Stimulated activated CD8-positive, alpha-beta memory T cell treated with anti-CD3 and anti-CD28 coated beads, Interleukin-15, amount 100 ng/mL, for 4 hours (primary cell): ENCODE results near the gene MPV17L2.

Experiments
- DNase-seq, 2 donors: peaks; one replicate each; pipeline ENCODE4 v3.0.0-alpha.2; 2020; ENCODE audit warnings: low read depth in 2 of 2

MPV17L2 gene

GRCh38 chr19:18218600-18218999, 25.6 kb downstream of the MPV17L2 start:
- DNase-seq, result no peak

GRCh38 chr19:18219911-18220631, 27.1 kb downstream of the MPV17L2 start:
- DNase-seq, result no peak

GRCh38 chr19:18220632-18221275, 27.7 kb downstream of the MPV17L2 start:
- no peak for DNase-seq

- no peak for DNase-seq
These were observed 29.1 kb downstream of the MPV17L2 start for GRCh38 chr19:18221815-18222725.

GRCh38 chr19:18223860-18224524, 31.0 kb downstream of the MPV17L2 start:
- no peak for DNase-seq

- DNase-seq, result peak; percentile 51 to 53
These were observed 31.7 kb downstream of the MPV17L2 start for GRCh38 chr19:18224525-18225354.

GRCh38 chr19:18225355-18225701, 32.3 kb downstream of the MPV17L2 start:
- no peak for DNase-seq

- no peak for DNase-seq
These were observed 32.9 kb downstream of the MPV17L2 start, which contains the start of gene PDE4C for GRCh38 chr19:18225702-18226468. Gene PDE4C, minus strand, starts transcription at chr19:18226438. Its CDS starts 23 bp downstream, at chr19:18226415.

GRCh38 chr19:18226956-18227780, 34.1 kb downstream of the MPV17L2 start:
- no peak for DNase-seq

GRCh38 chr19:18227781-18228271, 34.8 kb downstream of the MPV17L2 start:
- DNase-seq, result no peak

- no peak for DNase-seq
These were observed 36.5 kb downstream of the MPV17L2 start for GRCh38 chr19:18229474-18229873.

- no peak for DNase-seq
These were observed 36.9 kb downstream of the MPV17L2 start for GRCh38 chr19:18229915-18230314.

- no peak for DNase-seq
These were observed 38.1 kb downstream of the MPV17L2 start for GRCh38 chr19:18230941-18231734.

- no peak for DNase-seq
These were observed 38.8 kb downstream of the MPV17L2 start for GRCh38 chr19:18231775-18232174.

GRCh38 chr19:18232540-18233223, 39.7 kb downstream of the MPV17L2 start:
- DNase-seq, result no peak

- no peak for DNase-seq
These were observed 40.3 kb downstream of the MPV17L2 start for GRCh38 chr19:18233224-18233825.

GRCh38 chr19:18234194-18234593, 41.2 kb downstream of the MPV17L2 start:
- DNase-seq, result no peak
